HG03139 (cell line): Measurements from ENCODE around the gene ATP2B1.

ENCODE experiments used
- ATAC-seq: cut with Tn5 transposase; IDR thresholded peaks from one replicate; pipeline ENCODE4 v1.9.1; 2021; ENCODE audit not compliant: unreplicated experiment

The ATP2B1 gene

DNA sequence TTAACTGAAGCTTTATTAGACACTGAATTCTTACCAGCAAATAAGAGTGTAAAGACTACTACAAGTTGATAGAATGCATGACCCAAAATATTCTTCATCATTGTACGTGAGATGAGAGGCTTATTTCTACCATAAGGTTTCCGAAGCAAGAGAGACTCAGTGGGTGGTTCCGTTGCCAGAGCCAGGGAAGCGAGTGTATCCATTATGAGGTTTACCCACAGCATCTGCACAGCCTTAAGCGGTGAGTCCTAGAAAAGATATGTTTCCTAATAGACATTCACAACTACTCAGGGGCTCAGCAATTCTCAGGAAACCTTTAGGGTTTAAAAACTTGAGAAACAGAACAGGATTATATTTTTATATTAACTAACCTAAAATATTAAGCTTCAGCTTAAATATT lies 105.0 kb downstream of the ATP2B1 start:
- no peak for ATAC-seq

DNA sequence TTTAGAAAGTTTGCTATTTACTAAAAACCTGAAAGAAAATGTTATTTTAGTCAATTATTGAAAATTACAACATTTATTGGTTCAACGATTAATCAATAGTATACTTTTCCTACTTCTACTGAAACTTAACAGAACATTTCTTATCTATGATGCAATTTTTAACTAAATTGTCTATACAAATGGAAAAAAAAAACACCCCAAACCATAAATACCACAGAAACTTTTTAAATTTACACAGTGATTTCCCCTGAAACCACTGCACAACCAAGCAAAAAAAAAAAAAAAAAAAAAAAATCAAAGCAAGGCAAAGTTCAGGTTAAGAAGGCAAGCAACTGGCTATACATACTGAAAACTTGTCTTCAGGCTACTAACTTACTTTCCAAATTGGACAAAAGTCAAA lies 110.9 kb downstream of the ATP2B1 start:
- no peak for ATAC-seq

DNA sequence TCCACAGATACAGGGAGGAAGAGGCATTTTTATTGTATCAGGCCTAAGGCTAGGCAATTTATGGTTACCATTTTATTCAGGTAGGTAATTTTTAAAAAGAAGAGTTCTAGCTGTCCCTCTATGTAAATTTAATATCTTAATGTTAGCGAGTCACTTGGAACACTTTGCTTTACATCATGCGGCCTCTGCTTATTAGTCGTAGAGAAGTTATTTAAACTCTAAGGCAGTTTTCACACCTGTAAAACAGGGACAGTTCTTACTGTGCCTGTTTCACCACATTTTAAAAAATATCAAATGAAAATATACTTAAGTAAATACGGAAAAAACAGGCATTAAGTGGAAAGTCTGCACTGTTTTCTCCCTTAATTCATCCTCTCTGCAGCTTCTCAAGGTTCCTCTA lies 111.4 kb downstream of the ATP2B1 start:
- ATAC-seq, result no peak

DNA sequence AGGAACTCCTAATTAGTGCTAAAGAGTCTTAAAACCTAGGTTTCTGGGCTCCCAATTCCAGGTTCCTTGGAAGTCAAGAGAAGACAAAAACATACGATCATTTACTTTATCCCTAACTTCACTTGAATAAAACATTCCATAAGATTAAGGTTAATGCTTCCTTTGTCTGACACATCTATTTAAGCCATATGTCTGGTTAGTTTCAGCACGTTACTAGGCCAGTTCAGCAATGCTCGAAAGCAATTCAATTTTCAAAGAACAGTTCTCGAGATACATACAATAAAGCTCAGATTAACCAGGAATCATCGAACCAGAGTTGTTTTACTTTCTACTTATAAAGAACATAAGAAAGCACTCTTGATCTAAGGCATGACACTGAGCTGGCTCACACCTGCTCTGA lies 114.8 kb downstream of the ATP2B1 start:
- no peak for ATAC-seq

DNA sequence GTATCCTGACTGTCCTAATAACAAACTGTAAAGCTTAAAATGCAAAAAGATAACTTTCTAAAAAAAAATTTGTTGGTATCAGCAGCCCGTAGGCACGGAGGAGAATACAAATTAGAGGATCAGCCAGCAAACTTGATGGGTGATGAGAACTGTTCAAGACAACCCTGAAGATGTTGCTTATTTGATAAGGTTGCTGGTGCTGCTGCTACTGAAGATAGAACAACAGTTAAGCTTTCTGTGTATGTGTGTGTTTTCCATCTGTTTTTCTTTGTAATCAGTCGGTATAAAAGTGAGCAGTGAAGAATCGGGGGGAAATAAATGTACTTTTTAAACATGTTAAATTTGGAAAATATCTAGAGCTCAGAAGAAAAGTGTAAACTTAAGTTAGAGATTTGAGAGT lies 115.4 kb downstream of the ATP2B1 start:
- ATAC-seq, result no peak

DNA sequence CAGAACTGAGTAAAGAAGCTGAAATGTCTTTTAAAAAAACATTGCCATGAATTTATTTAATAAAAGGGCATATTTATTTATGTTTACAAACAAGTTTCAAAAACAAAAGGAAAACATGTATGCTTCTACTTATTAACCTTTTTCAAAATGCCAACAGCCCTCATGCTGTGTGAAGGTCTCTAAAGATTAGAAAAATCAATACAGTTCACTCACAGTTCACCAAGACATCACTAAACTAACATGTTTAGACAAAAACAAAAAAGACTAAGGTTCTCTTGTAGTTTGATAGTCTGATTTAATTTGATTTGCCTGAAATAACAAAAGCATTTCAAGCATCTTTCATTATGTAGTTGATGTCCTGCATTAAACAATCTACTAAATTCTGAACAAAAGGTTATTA lies 118.9 kb downstream of the ATP2B1 start:
- no peak for ATAC-seq

DNA sequence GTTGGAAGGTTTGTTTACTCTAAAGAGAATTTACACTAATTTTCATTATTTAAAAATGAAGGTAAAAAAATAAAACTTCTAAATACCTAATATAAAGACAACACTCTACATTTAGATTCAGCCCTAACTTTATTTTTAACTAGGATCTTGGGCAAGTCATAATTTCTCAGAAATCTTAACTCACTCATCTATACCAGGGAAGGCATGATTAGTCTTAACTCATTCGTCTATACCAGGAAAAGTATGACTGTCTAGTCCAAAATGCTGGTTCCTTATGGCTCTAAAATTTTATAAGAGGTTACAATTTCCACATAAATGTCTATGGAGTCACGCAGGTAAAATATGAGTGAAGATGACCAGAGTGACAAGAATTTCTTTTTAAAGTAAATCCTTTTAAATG lies 130.1 kb downstream of the ATP2B1 start:
- no peak for ATAC-seq

DNA sequence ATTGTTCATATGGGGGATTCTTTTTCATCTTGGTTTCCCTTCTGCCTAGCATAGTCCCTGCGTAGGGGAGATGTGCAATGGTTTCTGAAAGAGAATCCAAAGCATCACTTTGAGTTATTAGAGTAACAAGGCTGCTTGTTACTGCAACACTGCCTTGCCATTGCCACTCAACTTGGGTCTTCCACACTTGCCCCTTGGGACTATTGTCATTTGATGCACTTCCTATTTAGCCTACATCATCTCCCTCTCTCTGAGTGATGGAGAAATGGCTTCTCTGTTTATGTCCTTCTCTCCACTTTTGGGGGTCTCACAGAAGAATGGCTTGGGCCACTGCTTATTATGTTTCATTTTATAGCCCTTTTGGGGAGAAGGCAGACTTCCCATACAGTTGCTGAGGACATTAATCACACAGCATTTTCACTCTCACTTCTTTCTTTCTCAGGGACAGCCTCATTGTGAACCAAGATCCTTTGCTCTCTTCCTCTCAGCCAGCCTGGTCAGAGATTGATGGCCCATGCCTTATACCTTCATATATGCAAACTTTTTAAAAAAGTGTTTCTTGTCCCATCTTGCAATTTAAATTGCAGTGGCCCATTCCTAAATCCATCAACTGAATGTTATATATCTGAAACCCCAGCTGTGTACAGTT lies 131.9 kb downstream of the ATP2B1 start:
- ATAC-seq, result no peak

DNA sequence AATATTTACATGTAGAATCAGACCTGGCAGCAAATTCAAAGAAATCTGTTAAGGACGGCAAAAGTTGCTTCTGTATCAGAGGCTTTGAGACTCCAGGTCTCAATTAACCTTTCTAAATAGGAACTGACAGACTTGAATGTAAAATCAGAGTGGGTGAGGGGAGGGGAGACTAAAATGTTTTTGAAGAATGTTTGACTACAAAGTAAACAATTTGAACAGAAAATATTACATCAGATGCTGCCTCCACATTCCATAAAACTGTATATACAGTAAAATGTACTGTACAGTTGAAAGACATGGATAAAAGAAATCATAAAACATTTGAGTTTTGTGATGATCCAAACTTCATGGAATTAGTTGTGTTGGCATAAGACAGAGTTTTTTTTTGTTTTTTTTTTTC lies 133.3 kb downstream of the ATP2B1 start:
- no peak for ATAC-seq

DNA sequence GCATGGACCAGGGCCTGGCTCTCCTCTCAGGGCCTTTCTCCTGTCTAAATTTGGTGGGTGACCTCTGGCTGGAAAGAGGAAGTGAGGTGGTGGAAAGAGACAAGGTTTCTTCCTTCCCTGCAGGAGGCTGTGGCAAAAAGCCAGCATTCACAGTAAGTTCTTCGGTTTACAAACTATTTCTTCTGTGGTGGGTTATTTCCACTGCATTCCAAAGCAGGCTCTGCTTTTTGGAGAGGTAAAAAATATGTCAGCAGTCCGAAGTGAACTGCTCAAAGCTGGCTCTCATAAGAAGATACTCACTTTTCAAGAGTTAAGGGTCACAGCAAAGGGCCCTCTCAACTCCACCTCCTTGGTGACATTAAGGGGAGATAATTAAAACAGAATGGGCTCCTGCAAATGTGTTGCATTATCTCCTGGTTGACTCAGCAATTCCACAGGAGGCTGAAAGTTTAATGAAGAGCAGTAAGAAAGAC lies 133.9 kb downstream of the ATP2B1 start:
- ATAC-seq, result no peak

DNA sequence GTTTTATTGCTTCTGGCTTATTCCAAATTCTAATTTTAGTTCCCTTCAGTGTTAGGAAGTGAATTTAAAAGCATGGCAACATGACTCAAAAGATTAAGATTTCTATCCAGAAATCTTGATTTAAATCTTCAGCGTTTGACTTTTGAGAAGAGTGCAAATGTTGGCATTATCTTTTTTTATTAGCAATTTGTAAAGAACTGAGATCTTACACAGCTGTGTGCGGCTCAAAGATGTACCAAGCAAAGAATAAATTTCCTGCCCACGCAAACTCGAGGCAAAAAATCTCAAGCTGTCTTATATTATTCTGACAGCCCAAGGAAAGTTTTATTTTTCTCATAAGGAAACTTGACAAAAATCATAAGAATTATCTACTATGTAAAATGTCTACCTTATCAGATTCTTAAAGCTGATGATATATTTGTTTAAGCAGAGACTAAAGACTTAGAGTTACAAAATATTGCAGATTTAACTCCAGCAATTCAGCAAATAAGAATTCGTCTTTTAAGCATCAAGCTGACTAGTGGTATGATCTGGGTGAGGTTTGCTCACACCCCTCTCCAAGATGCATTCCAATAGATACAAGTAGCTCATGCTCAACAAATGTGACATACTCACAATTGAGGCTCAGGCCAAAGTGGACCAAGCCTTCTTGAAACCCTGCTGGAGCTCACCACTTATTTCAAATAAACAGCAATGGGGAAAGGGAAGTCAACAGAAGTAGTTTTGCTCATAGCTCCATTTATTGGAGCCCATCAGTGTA lies 135.4 kb downstream of the ATP2B1 start:
- no peak for ATAC-seq

DNA sequence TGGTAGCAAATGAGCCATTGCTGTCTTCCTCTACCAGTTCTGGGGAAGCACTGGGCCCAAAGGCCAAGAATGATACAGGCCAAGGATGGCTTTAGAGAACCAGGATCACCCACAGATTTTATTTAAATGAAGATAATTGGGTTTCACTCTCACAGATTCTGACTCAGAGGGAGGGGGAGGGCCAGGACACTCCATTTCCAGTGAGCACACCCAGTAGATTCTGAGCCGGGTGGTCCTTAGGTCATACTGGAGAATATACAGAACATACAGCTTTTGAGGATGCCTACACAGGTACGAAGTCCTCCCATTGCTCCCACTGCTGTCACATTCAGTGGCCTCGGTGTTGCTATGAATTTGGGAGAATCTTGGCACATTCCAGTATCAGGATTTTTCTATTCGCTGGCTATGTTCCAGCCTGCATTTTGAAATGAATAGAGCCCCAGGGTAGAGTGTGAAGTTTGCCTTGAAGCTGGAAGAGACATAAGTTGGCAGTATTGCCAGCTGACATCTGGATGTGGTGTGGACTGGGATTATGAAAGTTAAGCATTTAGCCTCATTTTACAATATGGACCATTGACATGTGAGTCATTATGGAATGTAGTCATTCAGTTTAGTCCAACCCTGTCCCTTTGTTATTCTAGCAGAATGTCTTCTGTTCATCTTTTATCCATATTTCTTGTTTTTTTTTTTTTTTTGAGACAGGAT lies 137.0 kb downstream of the ATP2B1 start:
- no peak for ATAC-seq

DNA sequence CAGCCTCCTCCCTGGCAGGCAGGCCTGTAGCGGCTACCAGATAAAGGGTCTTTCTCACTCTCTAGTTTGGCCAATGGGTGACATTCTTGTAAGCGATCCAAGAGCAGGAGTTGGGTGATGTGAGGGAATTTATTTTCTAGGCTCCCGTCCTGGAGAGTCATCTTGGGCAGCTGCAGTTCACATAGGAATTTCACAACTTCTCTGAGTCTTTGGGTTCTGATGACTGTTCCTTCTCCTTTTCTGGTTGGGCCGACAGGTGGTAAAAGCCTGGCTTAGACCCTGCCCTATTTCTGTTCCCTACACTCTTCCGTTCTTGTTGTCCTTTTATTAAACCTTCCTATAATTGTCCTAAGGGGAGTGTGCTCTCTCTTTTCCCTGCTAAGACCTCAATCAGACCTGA lies 140.2 kb downstream of the ATP2B1 start:
- no peak for ATAC-seq

DNA sequence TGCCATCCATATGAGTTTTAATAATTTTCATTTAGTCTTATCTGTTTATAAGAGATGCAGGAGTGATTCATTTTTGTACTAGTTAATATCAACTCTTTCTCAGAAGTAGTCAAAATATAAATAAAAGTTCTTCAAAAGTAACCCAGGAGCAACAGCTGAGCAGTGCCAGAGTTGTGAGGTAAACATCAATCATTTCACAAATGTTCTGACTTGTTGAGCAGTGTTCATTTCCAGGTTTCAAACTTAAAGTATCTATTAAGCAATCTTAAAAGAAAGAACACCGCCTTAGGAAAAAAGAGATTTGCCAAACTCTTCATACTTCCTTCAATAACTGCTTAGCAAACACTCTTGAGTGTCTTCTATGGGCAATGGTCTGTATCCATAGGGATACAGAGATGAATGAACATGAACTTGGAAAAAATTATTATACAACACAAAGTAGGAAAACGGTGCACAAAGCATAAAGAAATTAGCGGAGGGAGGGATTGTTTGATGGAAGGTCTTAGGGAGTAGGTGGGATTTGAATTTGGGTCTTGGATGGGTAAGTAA lies 140.9 kb downstream of the ATP2B1 start:
- no peak for ATAC-seq

DNA sequence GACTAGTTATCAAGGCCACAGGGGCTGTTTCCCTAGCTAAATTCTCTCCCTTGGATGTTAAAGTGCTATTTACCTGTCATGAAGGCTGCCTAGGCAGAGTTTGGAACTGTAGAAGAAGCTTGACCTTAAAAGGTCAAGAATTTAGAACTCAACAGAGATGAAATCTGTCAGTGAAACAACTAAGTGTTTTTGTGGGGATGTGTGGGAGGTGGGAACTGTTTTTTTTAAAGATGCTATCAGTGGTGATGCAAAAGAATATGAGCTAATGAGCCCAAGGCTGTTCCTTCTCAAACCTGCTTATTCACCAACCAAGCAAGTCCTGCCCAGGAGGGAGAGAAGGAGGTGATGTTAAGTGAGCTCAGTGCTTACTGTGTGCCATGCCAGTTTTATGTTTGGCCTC lies 142.0 kb downstream of the ATP2B1 start:
- no peak for ATAC-seq

DNA sequence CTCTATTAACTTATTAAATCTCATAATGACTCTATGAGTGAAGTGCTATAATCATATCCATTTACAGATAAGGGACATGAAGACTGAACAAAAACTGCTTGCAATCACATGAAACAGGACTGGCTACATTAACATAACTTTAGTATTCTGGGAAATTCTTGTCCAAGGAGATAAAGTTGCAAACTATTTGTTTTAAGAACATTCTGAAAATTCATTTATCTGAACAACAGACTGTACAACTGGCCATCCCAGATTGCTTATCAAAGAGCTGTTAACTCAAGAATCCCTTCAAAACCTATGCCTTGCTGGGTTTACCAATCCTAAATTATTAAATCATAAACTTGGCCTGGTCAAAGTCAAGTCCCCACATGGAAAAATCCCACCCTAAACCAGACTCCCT lies 143.6 kb downstream of the ATP2B1 start:
- no peak for ATAC-seq

DNA sequence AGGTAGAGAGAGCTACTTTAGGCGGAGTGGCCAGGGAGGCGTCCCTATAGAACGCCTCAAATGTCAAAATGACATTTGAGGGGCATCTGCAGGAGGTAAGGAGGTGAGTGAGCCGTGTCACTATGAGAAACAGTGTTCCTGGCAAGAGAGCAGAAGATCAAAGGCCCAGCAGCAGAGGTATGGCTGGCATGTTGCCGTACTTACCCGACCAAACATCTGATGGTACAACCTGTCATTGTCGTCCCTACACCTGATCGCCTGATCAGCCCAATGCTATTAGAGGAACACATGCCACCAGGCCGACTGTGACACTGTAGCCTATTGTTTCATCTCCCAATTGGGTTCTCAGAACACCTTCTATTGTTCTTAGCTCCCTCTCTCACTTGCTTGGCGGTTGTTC lies 148.9 kb downstream of the ATP2B1 start:
- ATAC-seq, result no peak

DNA sequence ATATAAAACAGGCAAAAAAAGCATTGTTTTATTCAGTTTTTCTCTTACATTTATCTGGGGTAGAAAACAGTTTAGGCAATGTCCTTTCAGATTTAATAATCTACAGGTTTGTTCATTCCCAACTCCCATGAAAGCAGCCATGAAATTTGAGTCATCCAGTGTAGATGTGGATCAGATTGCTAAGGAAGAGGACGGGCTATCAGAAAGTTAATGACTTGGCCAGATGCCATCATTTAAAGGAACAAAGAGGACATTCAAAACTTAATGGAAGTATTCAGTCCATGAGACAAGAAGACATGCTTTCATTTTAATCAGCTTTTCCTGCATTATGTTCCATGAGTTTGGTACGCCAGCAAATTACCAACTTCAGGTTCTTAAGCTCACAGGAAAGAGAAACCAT lies 151.7 kb downstream of the ATP2B1 start:
- ATAC-seq, result no peak

DNA sequence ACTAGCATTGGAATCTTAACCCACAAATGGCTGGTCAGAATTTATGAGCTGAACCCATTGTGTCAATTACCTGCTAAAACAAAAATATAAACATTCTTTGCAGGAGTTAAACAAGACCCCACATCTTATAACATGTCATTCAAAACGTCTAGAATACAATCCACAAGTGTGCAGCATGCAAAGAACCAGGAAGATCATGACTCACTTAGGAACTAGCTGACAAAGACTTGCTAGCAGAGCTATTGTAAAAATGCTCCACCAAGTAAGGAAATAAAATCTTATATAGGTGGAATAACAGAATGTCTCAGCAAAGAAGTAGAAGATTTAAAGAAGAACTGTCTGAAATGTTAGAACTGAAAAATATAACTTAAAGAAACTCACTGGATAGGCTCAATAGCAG lies 156.3 kb downstream of the ATP2B1 start:
- ATAC-seq, result no peak

DNA sequence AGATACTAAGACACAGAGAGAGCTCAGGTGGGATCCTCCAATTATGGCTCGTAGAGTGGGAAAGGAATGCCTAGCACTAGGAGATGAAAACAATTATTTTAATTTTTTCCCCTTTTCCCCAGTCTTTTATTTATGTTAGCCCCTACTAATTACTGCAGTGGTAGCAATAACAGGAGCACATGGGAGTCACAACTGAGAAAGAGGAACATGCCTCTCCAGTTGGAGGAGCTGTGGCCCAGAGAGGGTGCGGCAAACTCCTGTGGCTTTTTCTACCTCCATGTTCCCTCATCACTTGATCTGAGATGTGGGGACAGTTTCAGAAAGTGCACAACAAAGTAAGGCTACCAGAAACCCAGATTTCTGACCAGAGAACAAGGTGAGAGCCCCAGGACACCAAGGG lies 156.9 kb downstream of the ATP2B1 start:
- no peak for ATAC-seq

DNA sequence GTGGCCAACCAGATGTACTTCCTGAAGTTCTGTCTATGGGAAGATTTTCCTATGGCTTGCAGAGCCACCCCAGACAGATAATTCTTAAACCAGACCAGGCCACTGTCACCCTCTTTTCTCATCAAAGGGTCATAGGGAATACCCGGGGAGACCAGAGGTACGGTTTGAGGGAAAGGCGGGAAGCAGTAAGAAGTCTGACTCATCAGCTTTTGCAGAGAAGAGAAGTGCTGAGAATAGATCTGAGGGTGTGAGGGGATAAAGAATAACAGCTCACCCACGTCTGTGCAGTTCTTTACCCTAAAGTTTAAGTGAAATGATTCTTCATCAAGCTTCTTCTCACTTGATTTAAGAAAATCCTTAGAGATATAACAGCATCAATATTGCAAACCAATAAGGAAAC lies 161.5 kb downstream of the ATP2B1 start:
- ATAC-seq, result no peak

DNA sequence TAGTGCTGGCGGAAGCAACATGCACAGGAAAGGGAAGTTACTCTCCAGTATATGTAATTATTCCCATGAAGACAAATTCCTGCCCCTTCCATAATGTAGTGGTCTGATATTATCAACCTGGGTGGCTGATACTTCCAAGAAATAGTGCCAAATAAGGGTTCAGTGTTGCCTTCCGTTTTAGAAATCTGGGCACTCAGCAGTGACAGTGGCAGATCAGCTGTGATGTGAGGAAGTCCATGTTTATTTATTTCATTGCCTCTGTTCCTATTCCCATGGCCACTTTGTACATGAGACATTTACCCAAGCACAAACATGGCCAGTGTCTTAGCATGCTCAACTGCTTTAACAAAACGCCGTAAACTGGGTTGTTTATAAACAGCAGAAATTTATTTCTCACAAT lies 162.5 kb downstream of the ATP2B1 start:
- ATAC-seq, result no peak
